GM19193 (cell line): Measurements from ENCODE around the gene SPRY2.

Source experiments
- POLR2A ChIP-seq: IDR thresholded peaks from 4 replicates; pipeline ENCODE4 v1.6.1; 2011; ENCODE audit not compliant: insufficient read depth, insufficient read length; ENCODE audit errors: extremely low read depth

Gene SPRY2

DNA sequence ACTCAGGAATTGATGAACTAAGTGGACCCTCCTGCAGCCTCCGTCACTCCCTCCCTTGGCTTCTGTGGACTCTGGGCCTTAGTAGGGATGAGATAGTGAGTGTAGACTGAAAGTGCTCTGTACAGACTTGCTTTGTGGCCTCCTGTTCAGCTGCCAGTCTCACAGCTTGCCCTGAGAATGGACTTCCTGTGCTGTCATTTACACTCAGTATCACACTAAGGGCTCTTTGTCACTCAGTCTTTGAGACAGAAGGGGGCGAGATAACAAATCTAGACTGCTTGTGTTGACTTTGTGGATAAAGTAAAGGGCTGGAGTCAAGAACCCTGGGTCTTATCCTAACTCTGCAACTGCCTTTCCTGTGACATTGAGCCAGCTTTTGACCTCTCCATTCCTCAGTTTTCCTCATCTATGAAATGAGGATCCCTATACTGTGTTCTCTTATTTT, 21.0 kb upstream of the SPRY2 start:
- TF ChIP-seq POLR2A, result no peak

DNA sequence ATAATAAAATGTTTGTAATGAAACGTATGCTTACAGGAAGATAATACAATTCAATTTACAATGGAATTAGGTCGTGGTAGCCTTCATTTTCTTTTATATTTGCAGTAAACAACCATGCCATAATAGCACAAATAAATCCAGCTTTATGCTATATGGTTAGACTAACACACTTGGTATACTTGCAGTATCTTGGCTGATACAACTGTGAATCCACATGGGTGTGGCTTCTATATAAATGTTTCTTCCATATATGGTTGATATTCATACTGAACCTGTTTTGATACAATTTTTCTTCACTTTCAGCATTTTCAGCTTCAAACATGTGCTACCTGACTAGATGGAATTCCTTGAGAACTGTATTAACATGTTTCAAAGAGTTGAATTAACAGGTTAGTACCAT, 20.4 kb upstream of the SPRY2 start:
- no peak for TF ChIP-seq POLR2A

GRCh38 chr13:80360453-80360800, 19.5 kb upstream of the SPRY2 start:
- TF ChIP-seq POLR2A, result no peak

DNA sequence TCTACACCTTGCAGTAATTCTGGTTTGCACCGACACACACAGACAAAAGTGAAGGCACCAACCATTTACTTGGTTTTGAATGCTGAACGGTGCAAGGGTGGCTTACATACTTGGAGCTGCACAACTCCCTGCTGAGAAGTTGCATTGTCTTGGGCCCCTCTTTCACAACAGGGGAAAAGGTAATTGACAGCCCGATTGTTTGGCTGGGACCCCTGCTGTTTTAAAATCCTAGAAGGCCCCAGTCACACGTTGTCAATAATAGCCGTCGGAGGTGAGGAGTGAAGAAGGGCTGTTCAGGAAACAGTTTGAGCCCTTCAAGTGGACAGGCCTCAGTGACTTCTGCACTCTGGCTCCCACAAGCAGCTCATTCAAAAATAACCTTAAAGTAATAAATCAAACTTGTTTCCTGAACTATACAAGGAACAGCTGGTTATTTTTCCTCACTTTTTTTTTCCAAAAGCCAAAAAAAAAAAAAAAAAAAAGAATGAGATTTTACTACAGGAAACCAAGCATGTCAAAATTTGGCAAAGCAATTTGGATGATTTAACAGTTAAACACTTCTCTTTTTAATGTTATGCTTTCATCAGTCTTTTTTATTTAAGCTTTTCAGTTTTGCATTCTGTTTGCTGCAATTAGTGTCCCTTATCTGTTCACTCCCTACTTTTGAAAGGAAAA, 19.0 kb upstream of the SPRY2 start:
- TF ChIP-seq POLR2A, result no peak

DNA sequence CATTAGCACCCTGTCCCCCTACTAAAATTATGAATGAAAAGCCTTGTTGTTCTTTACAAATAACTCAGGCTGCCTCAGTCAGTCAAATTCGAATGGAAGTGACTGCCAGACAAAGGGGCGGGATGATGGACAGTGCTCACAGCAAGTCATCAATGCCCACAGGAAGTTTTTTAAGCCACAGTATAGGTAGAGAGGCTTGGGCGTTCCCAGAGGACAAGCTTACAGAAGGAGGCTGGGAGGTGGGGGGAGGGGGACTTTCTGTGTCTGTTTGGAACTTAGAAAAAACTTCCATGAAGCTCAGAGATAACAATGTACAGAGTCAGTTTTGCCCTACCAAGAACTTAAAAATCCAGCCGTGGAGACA, 18.5 kb upstream of the SPRY2 start:
- TF ChIP-seq POLR2A, result no peak

- TF ChIP-seq POLR2A, result no peak
Observed at GRCh38 chr13:80348750-80349149, 7.8 kb upstream of the SPRY2 start.

DNA sequence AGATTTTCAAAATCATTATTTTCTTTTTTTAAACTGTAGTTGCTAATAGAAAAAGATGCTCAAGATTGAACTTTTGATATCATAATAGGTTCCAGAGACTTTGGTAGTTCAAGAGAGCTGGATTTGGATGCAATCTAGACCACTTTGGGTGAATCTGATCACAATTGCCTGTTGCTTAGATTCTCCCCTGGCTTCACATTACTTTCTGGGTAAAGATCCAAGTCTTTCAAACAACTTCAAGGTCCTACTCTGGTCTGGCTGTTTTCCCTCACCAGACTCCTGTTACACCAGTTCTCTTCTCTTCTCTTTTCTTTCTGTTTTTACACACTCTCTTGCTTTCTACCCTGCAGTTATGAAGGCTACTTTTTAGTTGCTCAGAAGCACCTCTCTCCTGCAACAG, 7.4 kb upstream of the SPRY2 start:
- TF ChIP-seq POLR2A, result no peak

- TF ChIP-seq POLR2A, result no peak
Observed at GRCh38 chr13:80345771-80346510, 5.0 kb upstream of the SPRY2 start.

GRCh38 chr13:80342471-80343371, 1.8 kb upstream of the SPRY2 start:
- TF ChIP-seq POLR2A, result no peak

DNA sequence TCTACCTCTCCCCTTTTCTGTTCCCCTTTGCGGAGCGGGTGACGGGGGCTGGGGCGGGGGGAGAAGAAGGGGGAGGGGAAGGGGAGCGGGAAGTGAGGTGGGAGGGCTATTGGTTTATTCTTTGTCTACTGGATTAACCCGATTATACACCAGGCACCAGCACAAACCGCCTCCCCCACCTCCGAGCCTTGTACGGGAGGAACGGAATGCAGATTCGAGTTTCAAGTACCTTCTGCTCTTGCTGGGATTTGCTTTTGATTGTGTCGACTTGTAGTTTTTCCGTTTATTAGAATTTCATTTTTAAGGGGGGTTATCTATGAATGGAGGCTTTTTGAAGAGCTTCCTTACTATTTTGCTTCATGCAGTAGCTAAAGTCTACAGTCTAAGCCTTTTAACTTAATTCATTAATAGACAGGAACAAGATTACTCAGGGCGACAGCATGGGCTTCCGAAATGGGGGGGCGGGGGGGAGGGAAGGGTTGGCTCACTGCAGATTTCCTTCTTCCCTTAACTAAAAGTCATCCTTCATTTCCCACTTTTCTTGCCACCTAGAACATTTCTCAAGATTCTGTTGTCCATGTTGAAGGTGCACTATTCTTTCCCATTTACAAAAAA, 937 bp upstream of the SPRY2 start:
- TF ChIP-seq POLR2A, result no peak

- TF ChIP-seq POLR2A, result no peak
Observed at GRCh38 chr13:80340651-80341100, 250 bp downstream of the SPRY2 start.

- no peak for TF ChIP-seq POLR2A
Observed at GRCh38 chr13:80339912-80340650, 845 bp downstream of the SPRY2 start.

DNA sequence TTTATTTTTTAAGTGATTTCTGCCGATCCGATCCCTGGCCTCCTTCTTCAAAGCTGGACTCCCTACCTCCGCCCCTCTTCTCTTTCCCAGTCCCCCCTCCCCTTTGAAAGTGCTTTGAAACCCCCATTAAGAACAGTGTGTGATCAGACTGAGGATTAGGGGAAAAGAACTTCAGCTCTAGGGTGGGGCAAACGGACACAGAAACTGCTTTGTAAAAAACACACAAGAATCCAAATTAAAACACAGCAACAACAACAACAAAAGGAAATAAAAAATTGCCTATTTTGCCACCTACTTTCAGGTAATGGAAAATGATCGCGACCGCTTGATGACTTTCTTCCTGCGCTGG, 1.4 kb downstream of the SPRY2 start:
- TF ChIP-seq POLR2A, result no peak

DNA sequence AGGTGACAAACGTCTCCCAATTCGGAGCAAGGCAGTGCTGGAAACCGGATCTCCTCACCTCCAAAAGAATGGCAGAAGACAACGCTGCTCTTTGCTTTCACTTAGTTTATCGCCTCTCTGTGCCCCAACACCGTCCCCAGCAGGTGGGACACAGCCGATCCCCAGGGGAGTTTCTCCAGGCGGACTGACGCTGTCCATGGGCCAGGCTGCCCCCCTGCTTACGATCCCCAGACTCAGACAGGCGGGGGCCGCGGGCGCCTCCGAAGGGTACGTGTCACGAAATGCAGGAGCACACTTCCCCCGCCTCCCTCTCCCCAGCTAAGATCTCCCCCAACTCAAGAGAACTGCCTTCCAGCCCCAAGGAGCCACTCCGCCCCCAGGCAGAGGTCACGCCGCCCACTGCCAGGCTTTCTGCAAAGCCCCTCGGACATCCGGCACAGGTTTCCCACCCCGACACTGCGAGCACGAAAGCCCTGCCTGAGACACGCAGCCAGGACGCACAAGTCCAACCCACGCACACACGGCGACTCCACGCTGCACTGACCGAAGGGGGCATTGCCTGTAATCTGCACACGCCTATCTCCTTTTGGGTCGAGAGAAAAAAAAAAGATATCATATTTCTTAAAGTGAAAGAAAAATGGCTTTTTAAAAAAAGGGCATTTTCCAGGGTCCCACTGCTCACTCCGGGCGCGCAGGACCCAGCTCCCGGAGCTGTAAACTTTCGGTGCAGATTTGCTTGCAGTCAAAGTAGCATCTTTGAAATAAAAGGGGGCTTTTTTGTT, 2.0 kb downstream of the SPRY2 start:
- peak; percentile 19 for TF ChIP-seq POLR2A
